Transverse colon (tissue), 4 donors: ENCODE results near the gene SLA2.

ENCODE experiments used
- POLR2A ChIP-seq: fragments of 450-650 bp; IDR thresholded peaks from one replicate; pipeline ENCODE4 v1.6.1; 2016; ENCODE audit warnings: antibody characterized with exemption, mild to moderate bottlenecking, moderate library complexity
- POLR2AphosphoS5 ChIP-seq, 3 donors: sonication (generic); formaldehyde crosslinking; IDR thresholded peaks; one replicate each; pipeline ENCODE4 v1.6.1; 2016; ENCODE audit warnings: antibody characterized with exemption in 3 of 3
- TF ChIP-seq, protein P1 (sequence below), 5 experiments: fragments of 200-600 bp in 3 of 5; fragments of 450-650 bp in 2 of 5; sonication (generic) in 3 of 5; IDR thresholded peaks; 1 replicate in 2 of 5; 2 replicates in 3 of 5; pipeline ENCODE4 v1.5.1; 2016 to 2017; ENCODE audit warnings: antibody characterized with exemption in 5 of 5, inconsistent platforms in 3 of 5, mild to moderate bottlenecking in 2 of 5, moderate library complexity in 1 of 5

- TF ChIP-seq POLR2A (no peak), POLR2AphosphoS5 (IDR thresholded peaks at IDR 0.05) (peak in 2 of 3 donors; percentile 25 to 31)
- TF ChIP-seq, protein P1, sequence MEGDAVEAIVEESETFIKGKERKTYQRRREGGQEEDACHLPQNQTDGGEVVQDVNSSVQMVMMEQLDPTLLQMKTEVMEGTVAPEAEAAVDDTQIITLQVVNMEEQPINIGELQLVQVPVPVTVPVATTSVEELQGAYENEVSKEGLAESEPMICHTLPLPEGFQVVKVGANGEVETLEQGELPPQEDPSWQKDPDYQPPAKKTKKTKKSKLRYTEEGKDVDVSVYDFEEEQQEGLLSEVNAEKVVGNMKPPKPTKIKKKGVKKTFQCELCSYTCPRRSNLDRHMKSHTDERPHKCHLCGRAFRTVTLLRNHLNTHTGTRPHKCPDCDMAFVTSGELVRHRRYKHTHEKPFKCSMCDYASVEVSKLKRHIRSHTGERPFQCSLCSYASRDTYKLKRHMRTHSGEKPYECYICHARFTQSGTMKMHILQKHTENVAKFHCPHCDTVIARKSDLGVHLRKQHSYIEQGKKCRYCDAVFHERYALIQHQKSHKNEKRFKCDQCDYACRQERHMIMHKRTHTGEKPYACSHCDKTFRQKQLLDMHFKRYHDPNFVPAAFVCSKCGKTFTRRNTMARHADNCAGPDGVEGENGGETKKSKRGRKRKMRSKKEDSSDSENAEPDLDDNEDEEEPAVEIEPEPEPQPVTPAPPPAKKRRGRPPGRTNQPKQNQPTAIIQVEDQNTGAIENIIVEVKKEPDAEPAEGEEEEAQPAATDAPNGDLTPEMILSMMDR (IDR thresholded peaks at IDR 0.05) = no peak
These were observed at the start of gene SLA2 for GRCh38 chr20:36645998-36646397.
